GM12864 (cell line): ENCODE measurements around the gene GTF2I.
"Not testable (repeated sequence)": the region's sequence is repeated elsewhere in the genome, so short reads cannot be mapped to it uniquely, and the experiment has no call there.

Source experiments
- DNase-seq: peaks from one replicate; pipeline ENCODE4 v3.0.0-alpha.2; 2011; ENCODE audit warnings: low read depth
- H3K4me3 ChIP-seq: 2 replicates; pipeline ENCODE4 v1.5.1; 2011; ENCODE audit warnings: mild to moderate bottlenecking, low read depth, low read length, control low read depth
- CTCF ChIP-seq: IDR thresholded peaks from 2 replicates; pipeline ENCODE4 v1.5.1; 2011; ENCODE audit warnings: low read depth, mild to moderate bottlenecking, moderate library complexity, low read length, control low read depth, inconsistent platforms; ENCODE audit errors: missing control alignments

Gene GTF2I

GRCh38 chr7:74674166-74674565 is 16.6 kb downstream of the GTF2I start:
- H3K4me3 ChIP-seq: no peak overlapping the region
- DNase-seq: no peak
- TF ChIP-seq CTCF: no peak

- TF ChIP-seq CTCF: no peak
- no peak for DNase-seq
- H3K4me3 ChIP-seq: no peak overlapping the region
Observed at GRCh38 chr7:74682829-74683228, 25.3 kb downstream of the GTF2I start.

GRCh38 chr7:74683799-74684198 is 26.3 kb downstream of the GTF2I start:
- TF ChIP-seq CTCF: no peak
- no peak for DNase-seq
- no peak overlapping the region for H3K4me3 ChIP-seq

GRCh38 chr7:74684473-74684872 is 27.0 kb downstream of the GTF2I start:
- no peak for TF ChIP-seq CTCF
- no peak for DNase-seq
- no peak overlapping the region for H3K4me3 ChIP-seq

GRCh38 chr7:74684921-74685320 is 27.4 kb downstream of the GTF2I start:
- no peak for DNase-seq
- no peak for TF ChIP-seq CTCF
- no peak overlapping the region for H3K4me3 ChIP-seq

- no peak for TF ChIP-seq CTCF
- no peak overlapping the region for H3K4me3 ChIP-seq
- no peak for DNase-seq
Observed at GRCh38 chr7:74690474-74690873, 33.0 kb downstream of the GTF2I start.

GRCh38 chr7:74704419-74704818 is 46.9 kb downstream of the GTF2I start:
- not testable (repeated sequence) for H3K4me3 ChIP-seq, DNase-seq

GRCh38 chr7:74707238-74707637 is 49.7 kb downstream of the GTF2I start:
- DNase-seq: no peak
- TF ChIP-seq CTCF: no peak
- H3K4me3 ChIP-seq: no peak overlapping the region
